B cell (primary cell): ENCODE measurements around the gene ENTREP3. TPM values are rescaled to one million over a fixed set of nuclear protein-coding genes. Genes with fewer than 3 reads are reported as not detected.

Experiments
- ATAC-seq: fragments of 200-7000 bp; cut with Tn5 transposase; one replicate; pipeline ENCODE4 v1.10.0; 2021; ENCODE audit warnings: low read depth, mild to moderate bottlenecking, moderate number of reproducible peaks, moderate library complexity
- CTCF ChIA-PET: fragments of 350-600 bp; sonication (Branson Sonifier 250); formaldehyde crosslinking; loops from one replicate; lab custom pipeline; 2021; ENCODE audit warnings: antibody characterized with exemption, inconsistent platforms; lab: Charles Lee
- POLR2A ChIA-PET: fragments of 350-600 bp; sonication (Branson Sonifier 250); formaldehyde crosslinking; loops from one replicate; lab custom pipeline; 2021; ENCODE audit warnings: antibody characterized with exemption; lab: Charles Lee
- DNase-seq: peaks from one replicate; pipeline ENCODE4 v3.0.0; 2013
- H2AFZ ChIP-seq: 2 replicates; pipeline ENCODE4 v1.6.1; 2012; ENCODE audit warnings: mild to moderate bottlenecking, low read depth, low read length; ENCODE audit not compliant: insufficient read depth, poor library complexity, severe bottlenecking
- H3K27ac ChIP-seq, 2 donors: 1 replicate in 1 of 2; 2 replicates in 1 of 2; pipeline ENCODE4 v1.5.1; 2012 to 2013; ENCODE audit warnings: low read length in 2 of 2, mild to moderate bottlenecking in 2 of 2, moderate library complexity in 1 of 2
- H3K27me3 ChIP-seq, 4 experiments: fragments of 200-600 bp in 1 of 4; sonication (generic) in 1 of 4; replicated peaks in 1 of 4; 1 replicate in 2 of 4; 2 replicates in 2 of 4; pipeline versions ENCODE4 v1.6.1 to v1.7.0; 2013 to 2016; ENCODE audit warnings: low read length in 3 of 4, mild to moderate bottlenecking in 2 of 4, mixed read lengths in 1 of 4, moderate library complexity in 1 of 4; ENCODE audit not compliant: insufficient read depth in 4 of 4, control insufficient read depth in 3 of 4; ENCODE audit errors: control extremely low read depth in 1 of 4
- H3K36me3 ChIP-seq, 2 experiments: replicated peaks in 1 of 2; 1 replicate in 1 of 2; 2 replicates in 1 of 2; pipeline versions ENCODE4 v1.6.1 to v1.7.1; 2013; ENCODE audit warnings: low read length in 1 of 2; ENCODE audit not compliant: insufficient read depth in 2 of 2, control insufficient read depth in 1 of 2; ENCODE audit errors: control extremely low read depth in 1 of 2, extremely low read depth in 1 of 2
- H3K4me1 ChIP-seq, 2 donors: fragments of 200-600 bp in 1 of 2; sonication (generic) in 1 of 2; 1 replicate in 1 of 2; 2 replicates in 1 of 2; pipeline versions ENCODE4 v1.5.1 to v1.6.1; 2013 to 2017; ENCODE audit warnings: low read length in 2 of 2; ENCODE audit not compliant: control insufficient read depth in 2 of 2, insufficient read depth in 2 of 2
- H3K4me2 ChIP-seq: replicated peaks from 2 replicates; pipeline ENCODE3; 2012; ENCODE audit warnings: mild to moderate bottlenecking, low read depth, low read length; ENCODE audit not compliant: poor library complexity, severe bottlenecking
- H3K4me3 ChIP-seq, 5 experiments: fragments of 200-600 bp in 1 of 5; sonication (generic) in 1 of 5; 1 replicate in 3 of 5; 2 replicates in 2 of 5; pipeline versions ENCODE4 v1.5.1 to v1.7.0; 2011 to 2016; ENCODE audit warnings: low read length in 4 of 5, mild to moderate bottlenecking in 4 of 5, low read depth in 2 of 5, control low read depth in 1 of 5, moderate library complexity in 1 of 5; ENCODE audit not compliant: insufficient read depth in 1 of 5; ENCODE audit errors: control extremely low read depth in 1 of 5, extremely low read depth in 1 of 5
- H3K79me2 ChIP-seq: fragments of 200-600 bp; sonication (generic); one replicate; pipeline ENCODE4 v1.6.0; 2016; ENCODE audit warnings: low read length; ENCODE audit not compliant: control insufficient read depth, insufficient read depth
- H3K9ac ChIP-seq: fragments of 200-600 bp; sonication (generic); 2 replicates; pipeline ENCODE4 v1.6.1; 2017; ENCODE audit warnings: mild to moderate bottlenecking, low read length, moderate library complexity
- H3K9me3 ChIP-seq, 3 donors: one replicate each; pipeline versions ENCODE4 v1.6.1 to v1.7.1; 2013; ENCODE audit warnings: low read length in 2 of 3; ENCODE audit not compliant: control insufficient read depth in 2 of 3, insufficient read depth in 1 of 3; ENCODE audit errors: control extremely low read depth in 1 of 3
- H4K20me1 ChIP-seq: 2 replicates; pipeline ENCODE4 v1.6.0; 2012; ENCODE audit warnings: mild to moderate bottlenecking, low read length; ENCODE audit not compliant: insufficient read depth, control insufficient read depth, poor library complexity, severe bottlenecking
- H3K27ac Mint-ChIP-seq: one replicate; pipeline ENCODE4 v1.8.0; 2021; ENCODE audit warnings: mixed read lengths
- H3K27me3 Mint-ChIP-seq: one replicate; pipeline ENCODE4 v1.8.0; 2021; ENCODE audit warnings: mixed read lengths
- H3K4me1 Mint-ChIP-seq: one replicate; pipeline ENCODE4 v1.8.0; 2021; ENCODE audit warnings: mixed read lengths
- H3K4me3 Mint-ChIP-seq: one replicate; pipeline ENCODE4 v1.8.0; 2021; ENCODE audit warnings: mixed read lengths
- H3K9me3 Mint-ChIP-seq: one replicate; pipeline ENCODE4 v1.8.0; 2022; ENCODE audit warnings: mixed read lengths; ENCODE audit not compliant: insufficient read depth
- CTCF ChIP-seq: fragments of 200-600 bp; IDR thresholded peaks from one replicate; pipeline ENCODE4 v1.8.0; 2022; ENCODE audit warnings: antibody characterized with exemption, mild to moderate bottlenecking
- EZH2 ChIP-seq: IDR thresholded peaks from 2 replicates; pipeline ENCODE4 v1.6.1; 2012; ENCODE audit warnings: borderline replicate concordance, low read depth, mild to moderate bottlenecking, moderate library complexity, low read length; ENCODE audit not compliant: insufficient read depth, poor library complexity, severe bottlenecking
- WGBS: methylation state at CpG from one replicate; pipeline ENCODE4 v1.1.5; 2013; ENCODE audit warnings: missing lambda C conversion rate; ENCODE audit not compliant: insufficient coverage; 5-methylcytosine and 5-hydroxymethylcytosine counted together
- intact Hi-C: fragments of 100-400 bp; cut with micrococcal nuclease; formaldehyde crosslinking; loops from one replicate; pipeline ENCODE4 v1.10.0; 2022
- polyA minus RNA-seq: library from RNA; depleted of rRNA, polyadenylated mRNA; stranded (reverse); fragments of >200 nt; gene quantifications from 2 replicates; pipeline ENCODE4 v1.2.3, GENCODE V29; 2012
- polyA plus RNA-seq: library from polyadenylated mRNA; depleted of rRNA; stranded (reverse); fragments of >200 nt; gene quantifications from 2 replicates; pipeline ENCODE4 v1.2.3, GENCODE V29; 2012
- total RNA-seq, 2 donors: library from RNA; stranded (reverse); fragments of 120-200 nt in 1 of 2; gene quantifications; 1 replicate in 1 of 2; 2 replicates in 1 of 2; pipeline versions ENCODE4 v1.2.3 to v1.2.4, GENCODE V29; 2013 to 2022

Gene ENTREP3, protein sequence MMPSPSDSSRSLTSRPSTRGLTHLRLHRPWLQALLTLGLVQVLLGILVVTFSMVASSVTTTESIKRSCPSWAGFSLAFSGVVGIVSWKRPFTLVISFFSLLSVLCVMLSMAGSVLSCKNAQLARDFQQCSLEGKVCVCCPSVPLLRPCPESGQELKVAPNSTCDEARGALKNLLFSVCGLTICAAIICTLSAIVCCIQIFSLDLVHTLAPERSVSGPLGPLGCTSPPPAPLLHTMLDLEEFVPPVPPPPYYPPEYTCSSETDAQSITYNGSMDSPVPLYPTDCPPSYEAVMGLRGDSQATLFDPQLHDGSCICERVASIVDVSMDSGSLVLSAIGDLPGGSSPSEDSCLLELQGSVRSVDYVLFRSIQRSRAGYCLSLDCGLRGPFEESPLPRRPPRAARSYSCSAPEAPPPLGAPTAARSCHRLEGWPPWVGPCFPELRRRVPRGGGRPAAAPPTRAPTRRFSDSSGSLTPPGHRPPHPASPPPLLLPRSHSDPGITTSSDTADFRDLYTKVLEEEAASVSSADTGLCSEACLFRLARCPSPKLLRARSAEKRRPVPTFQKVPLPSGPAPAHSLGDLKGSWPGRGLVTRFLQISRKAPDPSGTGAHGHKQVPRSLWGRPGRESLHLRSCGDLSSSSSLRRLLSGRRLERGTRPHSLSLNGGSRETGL
- 13.5 and 15.2 TPM in 2 replicates for total RNA-seq
- 1.8 TPM for total RNA-seq (2013)
- polyA plus RNA-seq, result 5.3 and 7.6 TPM in 2 replicates
- 2.3 and 5.4 TPM in 2 replicates for polyA minus RNA-seq

DNA sequence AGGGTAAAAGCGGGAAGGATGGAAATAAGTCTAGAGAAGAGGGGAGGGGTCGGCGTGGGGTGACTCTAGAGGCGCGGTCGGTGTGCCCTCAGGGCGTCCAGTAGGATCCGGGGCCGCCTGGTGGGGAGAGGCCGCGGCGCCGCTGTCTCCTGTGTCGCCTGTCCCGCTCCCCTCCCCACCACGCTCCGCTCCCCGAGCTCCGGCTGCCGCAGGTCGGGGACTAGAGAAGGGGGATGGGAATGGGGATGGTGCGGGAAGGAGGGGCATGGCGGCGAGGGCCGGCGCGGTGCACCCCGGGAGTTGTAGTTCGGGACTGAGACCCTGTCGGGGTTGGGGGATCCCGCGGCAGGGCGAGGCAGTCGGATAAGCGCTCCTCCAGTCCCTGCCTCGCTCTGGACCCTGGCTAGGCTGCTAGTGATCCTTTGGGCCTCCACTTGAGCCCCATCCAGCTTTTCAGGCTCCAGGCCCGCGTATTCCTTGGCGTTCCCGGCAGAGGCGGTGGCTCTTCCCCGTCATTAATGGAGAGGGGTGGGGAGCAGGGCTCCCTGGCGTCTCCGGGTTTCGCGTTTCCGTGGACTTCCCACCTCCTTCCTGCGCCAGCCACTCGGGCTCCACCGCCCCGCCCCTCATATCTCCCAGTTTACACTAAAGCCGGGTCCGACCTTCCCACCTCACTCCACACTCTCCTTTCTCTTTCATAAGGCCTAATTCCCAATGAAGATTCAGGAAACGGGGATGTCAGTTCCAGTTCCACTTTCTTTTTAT lies at the start of gene ENTREP3:
TSS of gene ENTREP3 (minus strand) at position 241 of the 765 bp plus-strand sequence. CDS start 606 bp downstream, outside the sequence.
- ChIA-PET CTCF (interaction anchor here (0.8 to 1.2 kb wide), 2 partner anchors 51 to 68 kb away, joined by 3 to 5 read pairs; no protein-coding TSS in a partner anchor), POLR2A (interaction anchor here (1.0 to 1.5 kb wide), 2 partner anchors 11 to 18 kb away, joined by 3 to 12 read pairs; partner anchors contain the start of gene CLK2)
- intact Hi-C loops, result no loop called here
- DNase-seq, result peak; percentile 81
- WGBS, result 10% methylated on average over 39 of the region's 54 CpGs
- H3K4me3 Mint-ChIP-seq, result peak within 1 kb of the TSS; percentile 90
- H3K4me1 ChIP-seq, result peaks cover 18 to 29% of the 10 kb centered on the region in 2 donors
- peak within 1 kb of the TSS; percentile 1 to 32 for H3K27ac ChIP-seq
- H3K9me3 ChIP-seq, result peaks cover 0 to 3% (median 0%) of the 10 kb centered on the region in 3 donors
- peak within 1 kb of the TSS; percentile 93 for H2AFZ ChIP-seq
- no peaks in the 10 kb centered on the region for H3K9me3 Mint-ChIP-seq
- no peaks in the 10 kb centered on the region for H3K27me3 Mint-ChIP-seq
- peaks cover 45% of the 10 kb centered on the region for H3K4me1 Mint-ChIP-seq
- H3K9ac ChIP-seq, result peak within 1 kb of the TSS; percentile 80
- H3K79me2 ChIP-seq, result peaks cover 3% of the 10 kb centered on the region
- H3K36me3 ChIP-seq, result peaks cover 0 to 26% of the 10 kb centered on the region in 2 experiments
- H3K27ac Mint-ChIP-seq, result peak within 1 kb of the TSS; percentile 81
- no peaks in the 10 kb centered on the region for H3K27me3 ChIP-seq
- peak; percentile 60 for ATAC-seq
- TF ChIP-seq EZH2 (no peak), CTCF (no peak)
- peak within 1 kb of the TSS; percentile 25 to 87 (median 79) for H3K4me3 ChIP-seq
- peak within 1 kb of the TSS; percentile 97 for H3K4me2 ChIP-seq
- peaks cover 3% of the 10 kb centered on the region for H4K20me1 ChIP-seq
